ENCODE measurements around the gene GHITM.
"Not testable (repeated sequence)": the region's sequence is repeated elsewhere in the genome, so short reads cannot be mapped to it uniquely, and the experiment has no call there.

Gene GHITM

DNA sequence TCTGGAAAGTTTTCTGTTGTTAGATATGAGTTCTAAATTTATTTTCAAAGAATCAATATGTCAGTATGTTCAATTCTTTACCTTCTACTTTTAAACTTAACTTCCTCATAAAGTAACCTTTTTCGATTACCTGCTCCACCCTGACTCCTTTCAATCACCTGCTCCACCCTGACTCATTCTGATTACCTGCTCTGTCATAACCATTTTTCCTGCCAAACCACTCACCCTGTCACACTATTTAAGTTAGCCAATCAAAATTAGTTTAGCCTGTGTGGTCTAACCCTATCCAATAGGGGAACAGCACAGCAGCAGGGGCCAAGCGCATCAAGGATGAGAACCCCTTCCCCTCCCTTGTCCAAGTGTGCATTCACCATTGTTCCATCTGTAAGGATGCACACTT, 22.1 kb upstream of the GHITM start:
- not testable (repeated sequence) for H3K27me3 ChIP-seq (replicated peaks; ENCODE audit: control insufficient read depth, insufficient read depth, low read length, poor library complexity, severe bottlenecking); H3K27ac ChIP-seq (ENCODE audit: insufficient read depth, low read length, poor library complexity, severe bottlenecking); H3K4me1 ChIP-seq (ENCODE audit: control insufficient read depth, insufficient read depth, low read length, poor library complexity, severe bottlenecking); H3K9me3 ChIP-seq (ENCODE audit: control insufficient read depth, low read length); DNase-seq; H3K4me3 ChIP-seq (ENCODE audit: insufficient read depth, low read depth, low read length, poor library complexity, severe bottlenecking); H3K36me3 ChIP-seq (ENCODE audit: control insufficient read depth, insufficient read depth, low read length)

DNA sequence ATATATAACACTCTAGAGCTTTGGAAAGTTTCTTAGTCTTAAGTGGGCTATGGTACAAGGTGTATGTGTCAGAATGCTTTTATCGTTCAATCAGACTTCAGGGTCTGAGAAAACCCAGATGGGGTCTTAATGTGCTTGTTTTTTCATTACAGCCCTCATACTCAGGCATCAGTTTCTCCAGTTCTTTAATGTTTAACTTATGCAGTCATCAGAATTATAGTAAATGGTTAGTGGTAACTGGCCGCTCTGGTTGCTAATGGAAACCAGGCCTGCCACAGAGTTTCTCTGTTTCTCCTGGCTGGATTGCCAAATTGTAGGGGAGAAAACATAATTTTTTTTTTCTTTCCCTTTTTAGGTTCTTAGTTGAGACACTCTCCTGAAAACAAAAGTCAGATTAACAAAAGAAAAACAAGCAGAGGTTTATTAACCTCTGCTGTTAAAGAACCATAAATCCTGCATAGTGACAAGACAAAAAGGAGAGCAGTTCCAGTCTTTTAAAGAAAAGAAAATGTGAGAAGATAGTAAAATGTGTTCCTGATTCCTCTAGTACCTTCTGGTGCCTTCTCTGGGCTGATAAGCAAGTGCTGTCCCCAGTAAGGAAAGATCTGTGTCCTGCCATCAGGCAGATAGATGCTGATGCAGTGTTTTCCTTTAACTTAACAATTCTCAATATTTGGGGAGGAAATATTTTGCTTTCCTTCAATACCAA, 21.5 kb upstream of the GHITM start:
- no peaks in the 10 kb centered on the region for H3K27me3 ChIP-seq (replicated peaks; ENCODE audit: control insufficient read depth, insufficient read depth, low read length, poor library complexity, severe bottlenecking)
- no peak overlapping the region for H3K27ac ChIP-seq (ENCODE audit: insufficient read depth, low read length, poor library complexity, severe bottlenecking)
- no peaks in the 10 kb centered on the region for H3K36me3 ChIP-seq (ENCODE audit: control insufficient read depth, insufficient read depth, low read length)
- H3K9me3 ChIP-seq (ENCODE audit: control insufficient read depth, low read length) = no peaks in the 10 kb centered on the region
- DNase-seq = no peak
- no peak overlapping the region for H3K4me3 ChIP-seq (ENCODE audit: insufficient read depth, low read depth, low read length, poor library complexity, severe bottlenecking)
- H3K4me1 ChIP-seq (ENCODE audit: control insufficient read depth, insufficient read depth, low read length, poor library complexity, severe bottlenecking) = no peaks in the 10 kb centered on the region

DNA sequence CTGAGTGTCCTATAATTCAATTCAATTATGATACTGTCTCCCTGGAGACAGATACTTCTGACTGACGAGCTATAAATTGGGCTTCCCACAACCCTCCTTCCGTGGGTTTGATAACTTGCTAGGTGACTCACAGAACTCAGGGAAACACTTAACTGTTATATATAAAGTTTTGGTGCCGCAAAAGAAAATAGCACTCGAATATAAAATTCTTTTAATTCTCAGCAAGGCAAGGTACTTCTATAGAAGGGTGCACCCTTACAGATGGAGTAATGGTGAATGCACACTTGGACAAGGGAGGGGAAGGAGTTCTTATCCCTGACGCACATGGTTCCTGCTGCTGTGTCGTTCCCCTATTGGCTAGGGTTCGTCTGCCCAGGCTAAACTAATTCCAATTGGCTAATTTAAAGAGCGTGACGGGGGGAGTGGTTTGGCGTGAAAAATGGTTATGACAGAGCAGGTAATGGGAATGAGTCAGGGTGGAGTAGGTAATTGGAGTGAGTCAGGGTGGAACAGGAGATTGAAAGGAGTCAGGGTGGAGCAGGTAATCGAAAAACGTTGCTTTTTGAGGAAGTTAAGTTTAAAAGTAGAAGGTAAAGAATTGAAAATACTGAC, 20.8 kb upstream of the GHITM start:
- Histone ChIP-seq H3K9me3 (ENCODE audit: control insufficient read depth, low read length) (no peaks in the 10 kb centered on the region), H3K36me3 (ENCODE audit: control insufficient read depth, insufficient read depth, low read length) (no peaks in the 10 kb centered on the region), H3K4me3 (ENCODE audit: insufficient read depth, low read depth, low read length, poor library complexity, severe bottlenecking) (no peak overlapping the region), H3K4me1 (ENCODE audit: control insufficient read depth, insufficient read depth, low read length, poor library complexity, severe bottlenecking) (no peaks in the 10 kb centered on the region), H3K27ac (ENCODE audit: insufficient read depth, low read length, poor library complexity, severe bottlenecking) (no peak overlapping the region), H3K27me3 (replicated peaks; ENCODE audit: control insufficient read depth, insufficient read depth, low read length, poor library complexity, severe bottlenecking) (no peaks in the 10 kb centered on the region)
- no peak for DNase-seq

DNA sequence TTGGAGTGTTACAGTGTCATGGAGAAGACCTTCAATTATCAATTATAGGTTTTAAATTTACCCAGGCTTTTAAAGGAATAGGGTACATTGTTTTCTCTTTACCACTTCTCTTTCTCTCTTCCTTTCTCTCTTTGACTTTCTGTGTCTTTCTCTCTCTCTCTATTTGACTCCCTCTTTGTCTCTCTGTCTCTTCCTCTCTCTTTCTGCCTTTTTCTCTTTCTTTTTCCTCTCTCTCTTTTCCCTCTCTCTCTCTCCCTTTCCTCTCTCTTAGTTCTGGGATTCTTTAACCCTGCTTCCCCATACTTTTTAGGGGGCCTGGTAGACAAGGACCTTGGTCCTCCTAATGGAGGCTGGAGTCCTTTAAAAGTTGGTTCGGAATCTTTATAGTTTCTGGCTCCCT, 15.9 kb upstream of the GHITM start:
- Histone ChIP-seq H3K27ac (ENCODE audit: insufficient read depth, low read length, poor library complexity, severe bottlenecking) (no peak overlapping the region), H3K4me1 (ENCODE audit: control insufficient read depth, insufficient read depth, low read length, poor library complexity, severe bottlenecking) (no peaks in the 10 kb centered on the region), H3K27me3 (replicated peaks; ENCODE audit: control insufficient read depth, insufficient read depth, low read length, poor library complexity, severe bottlenecking) (peaks cover 3% of the 10 kb centered on the region), H3K36me3 (ENCODE audit: control insufficient read depth, insufficient read depth, low read length) (no peaks in the 10 kb centered on the region), H3K9me3 (ENCODE audit: control insufficient read depth, low read length) (no peaks in the 10 kb centered on the region), H3K4me3 (ENCODE audit: insufficient read depth, low read depth, low read length, poor library complexity, severe bottlenecking) (no peak overlapping the region)
- DNase-seq = no peak

DNA sequence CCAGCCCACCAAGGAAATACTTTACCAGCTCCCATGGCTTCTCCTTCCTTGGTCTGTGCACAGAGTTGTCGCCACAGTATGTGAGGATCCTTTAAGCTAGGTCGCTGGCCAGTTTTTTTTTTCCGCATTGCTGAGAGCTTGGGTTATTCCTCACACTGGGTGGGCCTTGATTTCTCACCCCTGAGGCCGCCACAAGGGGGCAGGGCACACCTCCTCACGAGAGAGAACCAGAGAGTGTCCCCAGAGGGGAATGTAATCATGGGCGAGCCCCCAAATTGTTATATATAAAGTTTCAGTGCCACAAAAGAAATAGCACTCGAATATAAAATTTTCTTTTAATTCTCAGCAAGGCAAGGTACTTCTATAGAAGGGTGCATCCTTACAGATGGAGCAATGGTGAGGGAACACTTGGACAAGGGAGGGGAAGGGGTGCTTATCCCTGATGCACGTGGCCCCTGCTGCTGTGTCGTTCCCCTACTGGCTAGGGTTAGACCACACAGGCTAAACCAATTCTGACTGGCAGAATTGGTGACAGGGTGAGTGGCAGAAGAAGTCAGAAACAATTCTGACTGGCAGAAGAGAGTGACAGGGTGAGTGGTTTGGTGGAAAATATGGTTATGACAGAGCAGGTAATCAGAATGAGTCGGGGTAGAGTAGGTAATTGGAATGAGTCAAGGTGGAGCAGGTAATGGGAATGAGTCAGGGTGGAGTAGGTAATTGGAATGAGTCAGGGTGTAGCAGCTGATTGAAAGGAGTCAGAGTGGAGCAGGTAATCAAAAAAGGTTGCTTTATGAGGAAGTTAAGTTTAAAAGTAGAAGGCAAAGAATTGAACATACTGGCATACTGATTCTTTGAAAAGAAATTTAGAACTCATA, 13.2 kb upstream of the GHITM start:
- DNase-seq; H3K27me3 ChIP-seq (replicated peaks; ENCODE audit: control insufficient read depth, insufficient read depth, low read length, poor library complexity, severe bottlenecking); H3K9me3 ChIP-seq (ENCODE audit: control insufficient read depth, low read length); H3K36me3 ChIP-seq (ENCODE audit: control insufficient read depth, insufficient read depth, low read length); H3K4me1 ChIP-seq (ENCODE audit: control insufficient read depth, insufficient read depth, low read length, poor library complexity, severe bottlenecking); H3K4me3 ChIP-seq (ENCODE audit: insufficient read depth, low read depth, low read length, poor library complexity, severe bottlenecking); H3K27ac ChIP-seq (ENCODE audit: insufficient read depth, low read length, poor library complexity, severe bottlenecking): not testable (repeated sequence)

DNA sequence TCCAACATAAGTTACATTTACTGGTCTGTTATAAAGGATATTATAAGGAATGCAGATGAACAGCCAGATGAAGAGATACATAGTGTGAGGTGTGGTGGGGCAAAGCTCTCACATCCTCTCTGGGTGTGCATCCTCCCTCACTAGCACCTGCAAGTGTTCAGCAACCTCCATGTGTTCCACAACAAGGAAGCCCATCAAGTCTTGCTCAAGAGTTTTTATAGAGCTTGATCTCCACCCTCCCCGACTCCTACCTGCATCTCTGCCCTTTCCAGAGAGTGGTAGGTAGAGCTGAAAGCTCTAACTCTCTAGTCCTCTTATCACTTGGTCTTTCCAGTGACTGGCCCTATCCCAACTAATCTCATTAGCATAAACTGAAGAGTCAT, 12.5 kb upstream of the GHITM start:
- Histone ChIP-seq H3K4me1 (ENCODE audit: control insufficient read depth, insufficient read depth, low read length, poor library complexity, severe bottlenecking) (no peaks in the 10 kb centered on the region), H3K4me3 (ENCODE audit: insufficient read depth, low read depth, low read length, poor library complexity, severe bottlenecking) (no peak overlapping the region), H3K27ac (ENCODE audit: insufficient read depth, low read length, poor library complexity, severe bottlenecking) (no peak overlapping the region), H3K36me3 (ENCODE audit: control insufficient read depth, insufficient read depth, low read length) (no peaks in the 10 kb centered on the region), H3K9me3 (ENCODE audit: control insufficient read depth, low read length) (no peaks in the 10 kb centered on the region), H3K27me3 (replicated peaks; ENCODE audit: control insufficient read depth, insufficient read depth, low read length, poor library complexity, severe bottlenecking) (peaks cover 3% of the 10 kb centered on the region)
- no peak for DNase-seq

DNA sequence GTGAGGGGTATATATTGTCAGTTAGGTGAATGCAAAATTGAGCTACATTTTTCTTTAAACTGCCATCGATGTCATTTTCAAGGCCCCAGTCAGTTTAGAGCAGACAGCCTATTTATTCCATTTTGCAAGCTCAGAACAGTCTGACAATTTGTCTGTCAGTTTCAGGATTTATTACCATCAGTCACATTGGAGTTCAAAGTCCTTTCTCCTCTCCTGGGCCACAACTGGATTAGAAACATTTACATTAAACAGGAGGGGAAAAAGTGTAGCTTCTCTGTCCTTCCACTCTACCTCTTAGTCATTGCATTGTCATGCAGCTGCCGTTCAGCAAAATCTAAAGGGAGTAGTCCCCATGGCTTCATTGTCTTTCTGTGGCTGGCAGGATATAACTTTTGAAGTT, 3.5 kb upstream of the GHITM start:
- DNase-seq = no peak
- Histone ChIP-seq H3K36me3 (ENCODE audit: control insufficient read depth, insufficient read depth, low read length) (no peaks in the 10 kb centered on the region), H3K27me3 (replicated peaks; ENCODE audit: control insufficient read depth, insufficient read depth, low read length, poor library complexity, severe bottlenecking) (no peaks in the 10 kb centered on the region), H3K4me3 (ENCODE audit: insufficient read depth, low read depth, low read length, poor library complexity, severe bottlenecking) (no peak overlapping the region), H3K9me3 (ENCODE audit: control insufficient read depth, low read length) (no peaks in the 10 kb centered on the region), H3K4me1 (ENCODE audit: control insufficient read depth, insufficient read depth, low read length, poor library complexity, severe bottlenecking) (peaks cover 6% of the 10 kb centered on the region), H3K27ac (ENCODE audit: insufficient read depth, low read length, poor library complexity, severe bottlenecking) (no peak overlapping the region)

DNA sequence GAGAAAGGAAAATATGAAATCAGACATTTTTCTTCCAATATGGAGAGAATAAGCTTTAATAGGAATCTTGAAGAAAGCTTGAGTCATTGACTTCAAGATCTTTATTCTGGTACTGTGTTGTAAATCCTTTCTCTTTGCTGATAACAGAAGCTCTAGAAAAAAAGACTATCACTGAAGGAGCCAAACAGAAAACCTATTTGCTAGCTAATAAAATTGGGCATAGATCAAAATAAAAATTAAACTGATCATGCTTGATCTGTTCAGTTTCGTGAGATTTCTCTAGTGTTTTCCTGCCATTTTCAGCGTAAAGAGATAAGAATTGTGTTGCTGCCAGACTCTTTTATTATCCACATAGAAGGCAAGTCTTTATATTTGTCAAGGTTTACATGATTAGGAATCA, 1.5 kb upstream of the GHITM start:
- H3K27me3 ChIP-seq (replicated peaks; ENCODE audit: control insufficient read depth, insufficient read depth, low read length, poor library complexity, severe bottlenecking) = no peaks in the 10 kb centered on the region
- H3K27ac ChIP-seq (ENCODE audit: insufficient read depth, low read length, poor library complexity, severe bottlenecking) = no peak overlapping the region
- no peaks in the 10 kb centered on the region for H3K9me3 ChIP-seq (ENCODE audit: control insufficient read depth, low read length)
- H3K4me1 ChIP-seq (ENCODE audit: control insufficient read depth, insufficient read depth, low read length, poor library complexity, severe bottlenecking) = peaks cover 9% of the 10 kb centered on the region
- no peak overlapping the region for H3K4me3 ChIP-seq (ENCODE audit: insufficient read depth, low read depth, low read length, poor library complexity, severe bottlenecking)
- peaks cover 4% of the 10 kb centered on the region for H3K36me3 ChIP-seq (ENCODE audit: control insufficient read depth, insufficient read depth, low read length)
- no peak for DNase-seq

DNA sequence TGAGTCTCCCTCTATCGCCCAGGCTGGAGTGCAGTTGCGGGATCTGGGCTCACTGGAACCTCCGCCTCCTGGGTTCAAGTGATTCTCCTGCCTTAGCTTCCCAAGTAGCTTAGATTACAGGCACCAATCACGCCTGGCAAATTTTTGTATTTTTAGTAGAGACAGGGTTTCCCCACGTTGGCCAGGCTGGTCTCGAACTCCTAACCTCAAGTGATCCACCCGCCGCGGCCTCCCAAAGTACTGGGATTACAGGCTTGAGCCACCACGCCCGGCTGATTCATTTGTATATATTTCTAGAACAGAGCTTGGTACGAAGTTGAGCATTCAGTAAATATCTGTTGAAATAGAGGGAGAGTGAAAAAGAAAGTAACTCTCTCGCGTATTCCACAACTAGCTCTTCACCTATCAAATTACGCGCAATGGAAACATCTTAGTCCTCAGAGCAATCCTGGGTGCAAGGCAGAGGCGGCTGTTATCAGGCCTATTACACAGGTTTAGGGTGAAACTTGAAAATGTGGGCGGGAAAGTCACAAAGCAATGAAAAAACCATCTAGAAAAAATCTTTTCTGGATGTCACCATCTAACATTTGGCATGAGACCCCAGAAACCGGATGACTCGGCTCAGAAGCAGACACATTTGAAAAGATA, 707 bp upstream of the GHITM start:
- Histone ChIP-seq H3K4me3 (ENCODE audit: insufficient read depth, low read depth, low read length, poor library complexity, severe bottlenecking) (peak overlapping the region; percentile 89), H3K27me3 (replicated peaks; ENCODE audit: control insufficient read depth, insufficient read depth, low read length, poor library complexity, severe bottlenecking) (no peaks in the 10 kb centered on the region)
- DNase-seq = peak; percentile 9 to 32 (median 28)

DNA sequence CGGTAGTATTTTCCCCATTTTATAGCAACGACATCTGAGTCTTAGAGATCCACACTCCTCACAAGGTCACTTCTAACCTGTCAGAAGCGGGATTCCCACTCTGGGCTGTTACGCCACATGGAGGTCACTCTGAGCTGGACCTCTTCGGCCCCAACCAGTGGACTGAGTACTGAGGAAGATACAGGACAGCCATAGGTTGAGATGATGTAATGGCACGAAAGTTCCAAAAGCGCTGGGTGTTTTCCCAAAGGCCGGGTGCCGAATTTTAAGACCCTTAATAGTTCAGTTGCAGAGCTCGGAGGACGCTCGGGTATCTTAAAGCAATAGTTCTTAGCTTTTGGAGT, 699 bp downstream of the GHITM start:
- Histone ChIP-seq H3K4me1 (ENCODE audit: control insufficient read depth, insufficient read depth, low read length, poor library complexity, severe bottlenecking) (peaks cover 9% of the 10 kb centered on the region), H3K36me3 (ENCODE audit: control insufficient read depth, insufficient read depth, low read length) (peaks cover 26% of the 10 kb centered on the region), H3K27me3 (replicated peaks; ENCODE audit: control insufficient read depth, insufficient read depth, low read length, poor library complexity, severe bottlenecking) (no peaks in the 10 kb centered on the region), H3K27ac (ENCODE audit: insufficient read depth, low read length, poor library complexity, severe bottlenecking) (peak overlapping the region; percentile 95), H3K9me3 (ENCODE audit: control insufficient read depth, low read length) (no peaks in the 10 kb centered on the region), H3K4me3 (ENCODE audit: insufficient read depth, low read depth, low read length, poor library complexity, severe bottlenecking) (peak overlapping the region; percentile 89)
- DNase-seq = no peak

More for the DNA sequence above, 707 bp upstream of the GHITM start:
- H3K9me3 ChIP-seq (ENCODE audit: control insufficient read depth, low read length) = no peaks in the 10 kb centered on the region
- peaks cover 12% of the 10 kb centered on the region for H3K36me3 ChIP-seq (ENCODE audit: control insufficient read depth, insufficient read depth, low read length)
- peaks cover 9% of the 10 kb centered on the region for H3K4me1 ChIP-seq (ENCODE audit: control insufficient read depth, insufficient read depth, low read length, poor library complexity, severe bottlenecking)
- peak overlapping the region; percentile 95 for H3K27ac ChIP-seq (ENCODE audit: insufficient read depth, low read length, poor library complexity, severe bottlenecking)

Measured in effector memory CD4-positive, alpha-beta T cell (primary cell).